GDM1 (cell line): ENCODE data around the gene LRRC71.
A peak's percentile ranks its signal among the peaks of the same experiment; 100 is the strongest.
"Not testable (repeated sequence)": the region's sequence is repeated elsewhere in the genome, so short reads cannot be mapped to it uniquely, and the experiment has no call there.

Experiments used
- DNase-seq: peaks from one replicate; lab custom pipeline; 2025; lab: John Stamatoyannopoulos, UW

LRRC71 gene

GRCh38 chr1:156905651-156906050, 14.8 kb upstream of the LRRC71 start:
- DNase-seq = peak; percentile 16

- DNase-seq = no peak
These were observed 14.1 kb upstream of the LRRC71 start for GRCh38 chr1:156906206-156906906.

GRCh38 chr1:156908541-156908940, 11.9 kb upstream of the LRRC71 start:
- no peak for DNase-seq

GRCh38 chr1:156908955-156909354, 11.5 kb upstream of the LRRC71 start:
- DNase-seq = no peak

GRCh38 chr1:156909671-156910070, 10.8 kb upstream of the LRRC71 start:
- DNase-seq = no peak

GRCh38 chr1:156910309-156910782, 10.1 kb upstream of the LRRC71 start:
- DNase-seq = peak; percentile 12

GRCh38 chr1:156911577-156912298, 8.7 kb upstream of the LRRC71 start:
- no peak for DNase-seq

- DNase-seq = no peak
These were observed 8.1 kb upstream of the LRRC71 start for GRCh38 chr1:156912310-156912709.

GRCh38 chr1:156912861-156913808, 7.3 kb upstream of the LRRC71 start:
- no peak for DNase-seq

- no peak for DNase-seq
These were observed 6.5 kb upstream of the LRRC71 start for GRCh38 chr1:156913809-156914387.

- no peak for DNase-seq
These were observed 6.0 kb upstream of the LRRC71 start for GRCh38 chr1:156914440-156914856.

- no peak for DNase-seq
These were observed 659 bp downstream of the LRRC71 start for GRCh38 chr1:156921053-156921529.

- DNase-seq = no peak
These were observed 2.7 kb downstream of the LRRC71 start for GRCh38 chr1:156922986-156923669.

- no peak for DNase-seq
These were observed 3.4 kb downstream of the LRRC71 start for GRCh38 chr1:156923670-156924477.

- no peak for DNase-seq
These were observed 4.2 kb downstream of the LRRC71 start for GRCh38 chr1:156924478-156925153.

GRCh38 chr1:156925154-156926010, 5.0 kb downstream of the LRRC71 start:
- no peak for DNase-seq

- DNase-seq = peak; percentile 71
These were observed 5.7 kb downstream of the LRRC71 start for GRCh38 chr1:156926175-156926574.

GRCh38 chr1:156926695-156927094, 6.3 kb downstream of the LRRC71 start:
- not testable (repeated sequence) for DNase-seq
